Body of pancreas (tissue), 4 donors: ENCODE measurements around the gene STPG1. TPM values are rescaled to one million over a fixed set of nuclear protein-coding genes. Genes with fewer than 3 reads are reported as not detected.

Experiments used
- ATAC-seq: fragments of 150-250 bp; one replicate; pipeline ENCODE4 v1.9.1; 2016
- DNase-seq, 4 donors: peaks; one replicate each; pipeline ENCODE4 v3.0.0-alpha.2; 2019
- H3K27ac ChIP-seq, 4 donors: fragments of 200-600 bp; sonication (generic); 1 replicate in 3 of 4; 2 replicates in 1 of 4; pipeline versions ENCODE4 v1.5.1 to v1.6.1; 2016 to 2019; ENCODE audit warnings: mild to moderate bottlenecking in 1 of 4, mixed read lengths in 1 of 4, moderate library complexity in 1 of 4
- H3K27me3 ChIP-seq, 2 donors: fragments of 200-600 bp; sonication (generic); one replicate each; pipeline ENCODE4 v1.6.0; 2016; ENCODE audit warnings: mild to moderate bottlenecking in 1 of 2
- H3K36me3 ChIP-seq, 2 donors: fragments of 200-600 bp; sonication (generic); replicated peaks in 1 of 2; 2 replicates each; pipeline ENCODE4 v1.5.1; 2016; ENCODE audit warnings: low read depth in 2 of 2; ENCODE audit not compliant: insufficient read depth in 1 of 2
- H3K4me1 ChIP-seq: fragments of 200-600 bp; sonication (generic); one replicate; pipeline ENCODE4 v1.6.0; 2016
- H3K4me3 ChIP-seq, 2 donors: fragments of 200-600 bp; sonication (generic); 1 replicate in 1 of 2; 2 replicates in 1 of 2; pipeline ENCODE4 v1.5.1; 2016 to 2019
- H3K9me3 ChIP-seq, 3 donors: fragments of 200-600 bp; sonication (generic); 1 replicate in 2 of 3; 2 replicates in 1 of 3; pipeline ENCODE4 v1.5.1; 2016
- POLR2A ChIP-seq, 3 donors: fragments of 450-650 bp; IDR thresholded peaks; one replicate each; pipeline ENCODE4 v1.6.1; 2016; ENCODE audit warnings: antibody characterized with exemption in 3 of 3, mild to moderate bottlenecking in 2 of 3
- WGBS, 2 donors: methylation state at CpG; one replicate each; pipeline ENCODE4 v1.1.5; 2017; 5-methylcytosine and 5-hydroxymethylcytosine counted together
- intact Hi-C: fragments of 100-400 bp; cut with DNase I; formaldehyde crosslinking; loops from one replicate; pipeline ENCODE4 v1.15.1; 2023
- total RNA-seq, 2 donors: library from RNA; depleted of rRNA; stranded (reverse); fragments of >200 nt; gene quantifications; one replicate each; pipeline ENCODE4 v1.1.0, GENCODE V29; 2016
- TF ChIP-seq, protein P1 (sequence below), 7 experiments: fragments of 450-650 bp in 4 of 7; fragments of 200-600 bp in 3 of 7; sonication (generic) in 3 of 7; IDR thresholded peaks; one replicate each; pipeline ENCODE4 v1.5.1; 2016 to 2019; ENCODE audit warnings: antibody characterized with exemption in 7 of 7

The STPG1 gene
- total RNA-seq, 2 donors from 2014 or later, result 1.6 to 2.6 TPM

DNA sequence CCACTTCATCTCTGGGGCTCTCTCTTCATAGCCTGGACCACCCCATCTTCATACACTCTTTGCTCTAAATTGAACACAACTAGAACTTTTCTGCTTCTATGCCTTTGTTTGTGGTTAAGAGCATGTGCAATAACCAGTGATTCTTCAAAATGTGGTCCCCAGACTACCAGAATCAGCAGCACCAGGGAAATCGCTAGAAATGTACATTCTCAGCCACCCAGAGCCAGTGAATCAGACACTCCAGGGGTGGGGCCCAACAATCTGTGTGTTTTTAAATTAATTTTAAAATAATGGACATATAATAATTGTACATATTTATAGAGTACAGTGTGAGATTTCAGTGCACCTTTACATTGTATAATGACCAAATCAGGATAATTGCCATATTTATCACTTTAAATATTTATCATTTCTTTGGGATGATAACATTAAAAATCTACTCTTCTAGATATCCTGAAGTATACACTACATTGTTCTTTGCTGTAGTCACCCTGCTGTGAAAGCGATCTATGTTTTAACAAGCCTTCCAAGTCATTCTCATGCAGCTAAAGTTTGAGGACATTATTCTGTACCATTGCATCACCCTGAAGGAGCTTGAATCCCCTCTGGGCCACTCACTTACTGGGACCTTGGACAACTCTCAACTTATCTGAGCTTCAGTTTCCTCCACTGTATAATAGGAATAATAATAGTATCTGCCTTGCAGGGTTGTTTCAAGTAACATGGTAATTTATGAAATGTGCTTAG, 83.6 kb downstream of the STPG1 start:
- Histone ChIP-seq H3K4me1 (no peaks in the 10 kb centered on the region), H3K27me3 (no peaks in the 10 kb centered on the region), H3K36me3 (no peaks in the 10 kb centered on the region), H3K9me3 (no peaks in the 10 kb centered on the region), H3K4me3 (no peak overlapping the region), H3K27ac (no peak overlapping the region)
- intact Hi-C loops, result no loop called here
- TF ChIP-seq POLR2A (IDR thresholded peaks at IDR 0.05), result no peak
- TF ChIP-seq, protein P1, sequence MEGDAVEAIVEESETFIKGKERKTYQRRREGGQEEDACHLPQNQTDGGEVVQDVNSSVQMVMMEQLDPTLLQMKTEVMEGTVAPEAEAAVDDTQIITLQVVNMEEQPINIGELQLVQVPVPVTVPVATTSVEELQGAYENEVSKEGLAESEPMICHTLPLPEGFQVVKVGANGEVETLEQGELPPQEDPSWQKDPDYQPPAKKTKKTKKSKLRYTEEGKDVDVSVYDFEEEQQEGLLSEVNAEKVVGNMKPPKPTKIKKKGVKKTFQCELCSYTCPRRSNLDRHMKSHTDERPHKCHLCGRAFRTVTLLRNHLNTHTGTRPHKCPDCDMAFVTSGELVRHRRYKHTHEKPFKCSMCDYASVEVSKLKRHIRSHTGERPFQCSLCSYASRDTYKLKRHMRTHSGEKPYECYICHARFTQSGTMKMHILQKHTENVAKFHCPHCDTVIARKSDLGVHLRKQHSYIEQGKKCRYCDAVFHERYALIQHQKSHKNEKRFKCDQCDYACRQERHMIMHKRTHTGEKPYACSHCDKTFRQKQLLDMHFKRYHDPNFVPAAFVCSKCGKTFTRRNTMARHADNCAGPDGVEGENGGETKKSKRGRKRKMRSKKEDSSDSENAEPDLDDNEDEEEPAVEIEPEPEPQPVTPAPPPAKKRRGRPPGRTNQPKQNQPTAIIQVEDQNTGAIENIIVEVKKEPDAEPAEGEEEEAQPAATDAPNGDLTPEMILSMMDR (IDR thresholded peaks at IDR 0.05), result no peak
- DNase-seq (no peak), ATAC-seq (no peak)
- 82 to 89% methylated on average over 2 of the region's 2 CpGs for WGBS, 2 donors

DNA sequence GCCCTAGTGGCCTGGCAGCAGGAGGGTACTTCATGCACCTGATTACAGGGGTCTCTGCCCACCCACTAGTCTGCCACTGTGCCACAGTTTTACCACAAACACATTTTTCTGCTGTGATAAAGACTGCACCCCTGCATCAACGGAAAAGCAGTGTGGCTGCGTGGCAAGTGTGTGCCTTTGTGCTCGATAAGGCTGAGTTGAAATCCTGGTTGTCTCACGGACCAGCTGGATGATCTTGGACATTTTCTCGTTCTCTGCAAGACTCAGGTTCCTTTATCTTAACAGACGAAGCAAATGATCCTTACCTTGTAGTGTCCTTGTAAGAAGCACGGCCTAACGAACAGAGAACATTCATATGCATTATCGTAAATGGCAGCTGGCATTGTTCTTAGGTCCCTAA, 84.3 kb downstream of the STPG1 start:
- 72 to 85% methylated on average over 9 of the region's 9 CpGs for WGBS, 2 donors
- DNase-seq (no peak), ATAC-seq (no peak)
- no peaks in the 10 kb centered on the region for H3K9me3 ChIP-seq
- intact Hi-C loops, result no loop called here
- no peak for TF ChIP-seq POLR2A (IDR thresholded peaks at IDR 0.05)
- TF ChIP-seq, protein P1 (IDR thresholded peaks at IDR 0.05), result no peak
- no peak overlapping the region for H3K27ac ChIP-seq
- no peaks in the 10 kb centered on the region for H3K36me3 ChIP-seq
- no peaks in the 10 kb centered on the region for H3K27me3 ChIP-seq
- H3K4me3 ChIP-seq, result no peak overlapping the region
- no peaks in the 10 kb centered on the region for H3K4me1 ChIP-seq

DNA sequence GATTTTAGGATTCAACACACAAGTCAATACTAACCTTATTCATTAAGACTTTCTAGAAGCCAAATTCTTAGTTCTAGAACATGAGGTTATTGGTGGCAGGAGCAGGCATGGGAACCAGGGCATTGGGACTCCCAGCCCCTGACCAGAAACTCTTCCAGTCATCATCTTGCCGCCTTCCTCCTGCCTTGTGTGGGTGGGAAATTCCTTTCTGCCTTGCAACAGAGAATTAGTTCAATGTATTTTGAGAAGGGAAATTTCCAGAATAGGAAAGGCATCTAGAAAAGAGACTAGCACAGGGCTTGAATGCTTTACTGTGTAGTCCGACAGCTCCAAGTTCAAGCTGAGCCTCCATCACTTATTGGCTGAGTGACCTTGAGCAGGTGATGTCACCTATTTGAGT, 85.7 kb downstream of the STPG1 start:
- intact Hi-C loops, result no loop called here

DNA sequence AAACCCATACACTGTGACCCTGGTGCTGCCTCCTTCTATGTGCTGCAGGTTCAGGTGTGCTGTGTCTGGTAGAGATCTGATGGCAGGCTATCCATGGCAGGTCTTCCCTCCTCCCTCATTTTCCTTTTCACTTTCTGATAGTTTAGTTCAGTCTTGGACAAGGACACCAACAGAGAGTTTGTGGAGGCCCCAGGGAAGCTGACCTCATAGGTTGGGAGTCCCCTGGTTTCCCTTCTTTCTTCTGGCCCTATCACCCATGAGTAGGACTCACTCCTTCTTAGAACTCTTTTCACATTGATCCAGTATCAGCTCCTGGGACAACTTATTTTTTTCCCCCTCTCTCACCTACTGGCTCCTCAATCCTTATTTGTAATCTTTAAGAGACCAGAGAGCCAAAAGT, 86.1 kb downstream of the STPG1 start:
- intact Hi-C loops, result no loop called here
- no peak for DNase-seq
- no peak for TF ChIP-seq POLR2A (IDR thresholded peaks at IDR 0.05)

More for the DNA sequence above, 85.7 kb downstream of the STPG1 start:
- Histone ChIP-seq H3K27ac (no peak overlapping the region), H3K36me3 (no peaks in the 10 kb centered on the region), H3K4me3 (no peak overlapping the region), H3K9me3 (no peaks in the 10 kb centered on the region), H3K4me1 (no peaks in the 10 kb centered on the region), H3K27me3 (no peaks in the 10 kb centered on the region)
- no peak for TF ChIP-seq POLR2A (IDR thresholded peaks at IDR 0.05)
- TF ChIP-seq, protein P1 (IDR thresholded peaks at IDR 0.05), result no peak
- DNase-seq (no peak), ATAC-seq (no peak)
- WGBS, 2 donors, result 87 to 91% methylated on average over 2 of the region's 2 CpGs

DNA sequence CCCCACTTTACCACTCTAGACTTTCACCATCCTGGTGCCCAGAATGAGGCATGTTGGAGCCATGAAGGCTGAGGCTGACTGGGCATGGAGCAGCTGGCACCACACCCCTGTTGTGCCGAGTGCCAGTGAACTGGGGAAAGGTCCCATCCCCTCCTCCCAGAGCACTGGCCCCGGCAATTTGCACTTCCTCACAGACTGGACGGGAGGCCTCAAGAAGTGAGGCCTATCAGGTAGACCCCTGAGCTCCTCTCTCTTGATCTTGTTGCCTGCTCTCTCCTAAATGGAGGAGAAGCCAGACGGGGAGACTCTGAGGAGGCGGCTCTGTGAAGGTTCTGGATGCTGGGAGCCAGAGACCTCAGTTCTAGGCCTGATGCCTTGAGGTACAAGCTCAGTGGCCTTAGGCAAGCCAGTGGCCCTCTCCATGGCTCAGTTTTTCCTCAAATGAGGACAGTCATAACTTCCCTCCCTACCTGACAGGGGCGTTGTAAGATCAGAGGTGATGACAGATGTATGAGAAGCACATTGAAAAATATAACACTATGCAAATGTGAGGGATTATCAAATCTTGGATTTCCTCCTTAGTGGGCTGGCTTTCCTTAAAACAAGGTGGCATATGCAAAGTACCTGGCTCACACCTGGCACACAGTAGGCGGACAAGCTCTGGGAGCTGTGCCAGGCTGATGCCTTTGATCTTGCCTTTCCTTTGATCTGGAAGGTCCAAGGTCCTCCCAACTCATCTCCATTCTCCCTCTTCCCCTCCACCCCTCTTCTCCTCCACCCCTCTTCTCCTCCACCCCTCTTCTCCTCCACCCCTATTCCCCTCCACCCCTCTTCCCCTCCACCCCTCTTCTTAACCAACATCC, 87.8 kb downstream of the STPG1 start:
- Histone ChIP-seq H3K36me3 (no peaks in the 10 kb centered on the region), H3K9me3 (no peaks in the 10 kb centered on the region), H3K4me1 (peaks cover 15% of the 10 kb centered on the region), H3K27ac (no peak overlapping the region), H3K4me3 (no peak overlapping the region), H3K27me3 (no peaks in the 10 kb centered on the region)
- TF ChIP-seq POLR2A (IDR thresholded peaks at IDR 0.05), result no peak
- TF ChIP-seq, protein P1 (IDR thresholded peaks at IDR 0.05), result no peak
- DNase-seq (no peak), ATAC-seq (no peak)
- WGBS, 2 donors, result 75 to 80% methylated on average over 7 of the region's 7 CpGs
- intact Hi-C loops, result no loop called here

More for the DNA sequence above, 86.1 kb downstream of the STPG1 start:
- Histone ChIP-seq H3K9me3 (no peaks in the 10 kb centered on the region), H3K27me3 (no peaks in the 10 kb centered on the region), H3K36me3 (no peaks in the 10 kb centered on the region), H3K4me3 (no peak overlapping the region), H3K27ac (no peak overlapping the region), H3K4me1 (peaks cover under 1% of the 10 kb centered on the region)
- ATAC-seq, result no peak
